SK-N-MC (cell line): Measurements from ENCODE around the gene PRF1.

Source experiments
- DNase-seq: peaks from one replicate; pipeline ENCODE4 v3.0.0-alpha.2; 2011; ENCODE audit warnings: low read depth, low spot score
- H3K27ac ChIP-seq: fragments of 200-600 bp; sonication (generic); 2 replicates; pipeline ENCODE4 v1.5.1; 2016; ENCODE audit warnings: mixed run types
- H3K36me3 ChIP-seq: fragments of 200-600 bp; sonication (generic); 2 replicates; pipeline ENCODE4 v1.6.1; 2017; ENCODE audit warnings: antibody characterized with exemption, low read length, mixed read lengths; ENCODE audit not compliant: insufficient read depth
- H3K4me3 ChIP-seq: fragments of 200-600 bp; sonication (generic); 2 replicates; pipeline ENCODE4 v1.5.1; 2016
- H3K9ac ChIP-seq: fragments of 200-600 bp; sonication (generic); 2 replicates; pipeline ENCODE4 v1.8.0; 2017; ENCODE audit warnings: mixed run types, mixed read lengths; ENCODE audit not compliant: insufficient read length
- H3K9me3 ChIP-seq: fragments of 200-600 bp; sonication (generic); 2 replicates; pipeline ENCODE4 v1.6.1; 2017; ENCODE audit warnings: low read depth, mild to moderate bottlenecking, antibody characterized with exemption, low read length, moderate library complexity, mixed read lengths
- EZH2 ChIP-seq: fragments of 200-600 bp; sonication (generic); IDR thresholded peaks from one replicate; pipeline ENCODE4 v1.6.1; 2017; ENCODE audit warnings: antibody characterized with exemption
- FOXP2 ChIP-seq: optimal IDR thresholded peaks from 2 replicates; pipeline ENCODE3; 2011; ENCODE audit warnings: mild to moderate bottlenecking, moderate library complexity; ENCODE audit not compliant: insufficient read depth; ENCODE audit errors: extremely low read length, control extremely low read depth
- POLR2AphosphoS5 ChIP-seq: IDR thresholded peaks from 2 replicates; pipeline ENCODE4 v1.6.1; 2012; ENCODE audit warnings: mild to moderate bottlenecking, low read depth, low read length, borderline replicate concordance

The PRF1 gene

GRCh38 chr10:70605161-70605560 lies 2.6 kb upstream of the PRF1 start:
- Histone ChIP-seq H3K4me3 (no peak overlapping the region), H3K9ac (no peak overlapping the region)
- no peak for DNase-seq

GRCh38 chr10:70604106-70604505 lies 1.6 kb upstream of the PRF1 start:
- no peaks in the 10 kb centered on the region for H3K9me3 ChIP-seq
- TF ChIP-seq EZH2 (no peak), FOXP2 (no peak), POLR2AphosphoS5 (no peak)
- DNase-seq = no peak
- H3K36me3 ChIP-seq = no peaks in the 10 kb centered on the region
- H3K27ac ChIP-seq = no peak overlapping the region
- H3K9ac ChIP-seq = no peak overlapping the region
- H3K4me3 ChIP-seq = no peak overlapping the region

More at GRCh38 chr10:70605161-70605560, 2.6 kb upstream of the PRF1 start:
- no peak overlapping the region for H3K27ac ChIP-seq
- no peaks in the 10 kb centered on the region for H3K9me3 ChIP-seq
- H3K36me3 ChIP-seq = no peaks in the 10 kb centered on the region
- no peak for TF ChIP-seq EZH2
- TF ChIP-seq FOXP2 = no peak
- no peak for TF ChIP-seq POLR2AphosphoS5

- H3K27ac ChIP-seq = no peak overlapping the region
- H3K9ac ChIP-seq = no peak overlapping the region
- no peak overlapping the region for H3K4me3 ChIP-seq
- no peak for DNase-seq
- H3K9me3 ChIP-seq = no peaks in the 10 kb centered on the region
- no peak for TF ChIP-seq EZH2
- no peak for TF ChIP-seq FOXP2
- TF ChIP-seq POLR2AphosphoS5 = no peak
- no peaks in the 10 kb centered on the region for H3K36me3 ChIP-seq
Measured at GRCh38 chr10:70603449-70603801, 884 bp upstream of the PRF1 start.

- Histone ChIP-seq H3K4me3 (no peak overlapping the region), H3K27ac (no peak overlapping the region), H3K36me3 (no peaks in the 10 kb centered on the region), H3K9ac (no peak overlapping the region), H3K9me3 (no peaks in the 10 kb centered on the region)
- DNase-seq = no peak
- TF ChIP-seq FOXP2 = no peak
- no peak for TF ChIP-seq POLR2AphosphoS5
- TF ChIP-seq EZH2 = no peak
Measured at GRCh38 chr10:70601746-70602145, 795 bp downstream of the PRF1 start.

GRCh38 chr10:70600512-70601395 lies 1.8 kb downstream of the PRF1 start:
- Histone ChIP-seq H3K9ac (no peak overlapping the region), H3K4me3 (no peak overlapping the region), H3K27ac (no peak overlapping the region), H3K36me3 (no peaks in the 10 kb centered on the region), H3K9me3 (no peaks in the 10 kb centered on the region)
- no peak for DNase-seq
- TF ChIP-seq FOXP2 (no peak), POLR2AphosphoS5 (no peak), EZH2 (no peak)

GRCh38 chr10:70599791-70600190 lies 2.8 kb downstream of the PRF1 start:
- no peaks in the 10 kb centered on the region for H3K9me3 ChIP-seq
- no peaks in the 10 kb centered on the region for H3K36me3 ChIP-seq
- H3K9ac ChIP-seq = no peak overlapping the region
- no peak overlapping the region for H3K4me3 ChIP-seq
- H3K27ac ChIP-seq = no peak overlapping the region
- TF ChIP-seq FOXP2 (no peak), POLR2AphosphoS5 (no peak), EZH2 (no peak)
- no peak for DNase-seq

GRCh38 chr10:70599319-70599718 lies 3.2 kb downstream of the PRF1 start:
- Histone ChIP-seq H3K9ac (no peak overlapping the region), H3K36me3 (no peaks in the 10 kb centered on the region), H3K27ac (no peak overlapping the region), H3K4me3 (no peak overlapping the region), H3K9me3 (no peaks in the 10 kb centered on the region)
- DNase-seq = no peak
- TF ChIP-seq FOXP2 (no peak), POLR2AphosphoS5 (no peak), EZH2 (no peak)

- TF ChIP-seq EZH2 (no peak), POLR2AphosphoS5 (no peak), FOXP2 (no peak)
- no peaks in the 10 kb centered on the region for H3K9me3 ChIP-seq
- H3K27ac ChIP-seq = no peak overlapping the region
- H3K36me3 ChIP-seq = no peaks in the 10 kb centered on the region
- H3K4me3 ChIP-seq = no peak overlapping the region
- DNase-seq = no peak
- no peak overlapping the region for H3K9ac ChIP-seq
Measured at GRCh38 chr10:70598857-70599295, 3.7 kb downstream of the PRF1 start.
